OCI-LY1 (cell line): ENCODE measurements around the gene RSRC2.

Experiments used
- H2AFZ ChIP-seq: fragments of 200-600 bp; sonication (generic), shearing (Covaris generic); 2 replicates; pipeline ENCODE4 v1.6.0; 2014; ENCODE audit warnings: antibody characterized with exemption, mild to moderate bottlenecking, low read length
- H3F3A ChIP-seq: fragments of 200-600 bp; sonication (generic), shearing (Covaris generic); 2 replicates; pipeline ENCODE4 v1.6.0; 2014; ENCODE audit warnings: mild to moderate bottlenecking, antibody characterized with exemption, low read length, moderate library complexity; ENCODE audit not compliant: insufficient read depth
- H3K27ac ChIP-seq: fragments of 200-600 bp; sonication (generic); 2 replicates; pipeline ENCODE4 v1.5.1; 2014; ENCODE audit warnings: low read length, mixed run types, mild to moderate bottlenecking, low read depth; ENCODE audit not compliant: poor library complexity, severe bottlenecking
- H3K27me3 ChIP-seq: fragments of 200-600 bp; sonication (generic); 2 replicates; pipeline ENCODE4 v1.6.0; 2014; ENCODE audit warnings: antibody characterized with exemption, mild to moderate bottlenecking, low read length, moderate library complexity; ENCODE audit not compliant: insufficient read depth
- H3K36me3 ChIP-seq: fragments of 200-600 bp; sonication (generic); 2 replicates; pipeline ENCODE4 v1.6.1; 2014; ENCODE audit warnings: mild to moderate bottlenecking, antibody characterized with exemption, low read length, moderate library complexity, mixed read lengths; ENCODE audit not compliant: insufficient read depth
- H3K4me1 ChIP-seq: fragments of 200-600 bp; sonication (generic); 2 replicates; pipeline ENCODE4 v1.5.1; 2014; ENCODE audit warnings: mild to moderate bottlenecking, low read length, moderate library complexity; ENCODE audit not compliant: insufficient read depth, severe bottlenecking
- H3K4me2 ChIP-seq: fragments of 200-600 bp; sonication (generic), shearing (Covaris generic); 2 replicates; pipeline ENCODE4 v1.6.1; 2014; ENCODE audit warnings: low read length
- H3K4me3 ChIP-seq: fragments of 200-600 bp; sonication (generic); 2 replicates; pipeline ENCODE4 v1.5.1; 2014; ENCODE audit warnings: low read length, low read depth, mild to moderate bottlenecking, mixed read lengths; ENCODE audit not compliant: poor library complexity, severe bottlenecking
- H3K79me2 ChIP-seq: fragments of 200-600 bp; shearing (Covaris generic); 2 replicates; pipeline ENCODE4 v1.6.1; 2016; ENCODE audit warnings: mixed run types, low read length, mixed read lengths; ENCODE audit not compliant: insufficient read depth
- H3K9ac ChIP-seq: fragments of 200-600 bp; sonication (generic), shearing (Covaris generic); 2 replicates; pipeline ENCODE4 v1.6.1; 2014; ENCODE audit warnings: mild to moderate bottlenecking, low read length, mixed read lengths
- H3K9me2 ChIP-seq: fragments of 200-600 bp; sonication (generic), shearing (Covaris generic); 2 replicates; pipeline ENCODE4 v1.6.1; 2014; ENCODE audit warnings: low read depth, mild to moderate bottlenecking, low read length, mixed read lengths
- H3K9me3 ChIP-seq: fragments of 200-600 bp; shearing (Covaris generic); 2 replicates; pipeline ENCODE4 v1.6.1; 2014; ENCODE audit warnings: low read length, mixed read lengths
- H4K20me1 ChIP-seq: fragments of 200-600 bp; sonication (generic), shearing (Covaris generic); 2 replicates; pipeline ENCODE4 v1.6.0; 2016; ENCODE audit warnings: mild to moderate bottlenecking, low read length; ENCODE audit not compliant: insufficient read depth
- EZH2 ChIP-seq: fragments of 200-600 bp; sonication (generic), shearing (Covaris generic); IDR thresholded peaks from 2 replicates; pipeline ENCODE4 v1.8.0; 2017; ENCODE audit warnings: borderline replicate concordance, mixed run types, mild to moderate bottlenecking, antibody characterized with exemption, low read length, moderate library complexity, mixed read lengths
- TF ChIP-seq, protein P1 (sequence below): fragments of 200-600 bp; sonication (generic), shearing (Covaris generic); IDR thresholded peaks from 2 replicates; pipeline ENCODE4 v1.5.1; 2017; ENCODE audit warnings: mild to moderate bottlenecking, antibody characterized with exemption, low read length, moderate library complexity, mixed read lengths

RSRC2 gene

DNA sequence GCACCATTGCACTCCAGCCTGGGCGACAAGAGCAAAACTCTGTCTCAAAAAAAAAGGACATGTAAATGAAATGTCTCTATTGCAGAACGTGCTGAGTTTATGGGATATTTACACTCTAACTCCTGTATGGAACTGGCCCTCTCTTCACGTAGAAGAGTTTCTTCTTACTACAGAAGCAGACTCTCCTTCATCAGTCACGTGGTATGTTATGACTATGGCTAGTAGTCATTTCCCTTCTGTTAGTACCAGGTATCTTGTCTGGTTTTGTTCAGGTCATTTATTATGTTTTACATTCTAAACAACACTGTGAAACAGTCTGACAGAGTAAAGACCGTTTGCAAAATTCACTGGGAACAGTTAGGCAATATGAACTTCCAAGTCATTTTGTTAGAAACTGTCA, 20.6 kb upstream of the RSRC2 start:
- Histone ChIP-seq H3K4me1 (no peaks in the 10 kb centered on the region), H3K9ac (no peak overlapping the region), H3K9me3 (no peaks in the 10 kb centered on the region), H3K36me3 (peaks cover 93% of the 10 kb centered on the region), H4K20me1 (no peaks in the 10 kb centered on the region), H3K4me3 (no peak overlapping the region), H3K79me2 (no peaks in the 10 kb centered on the region), H3K27ac (no peak overlapping the region), H3K9me2 (no peaks in the 10 kb centered on the region), H3F3A (no peaks in the 10 kb centered on the region), H3K4me2 (no peak overlapping the region), H2AFZ (no peak overlapping the region), H3K27me3 (no peaks in the 10 kb centered on the region)
- TF ChIP-seq, protein P1, sequence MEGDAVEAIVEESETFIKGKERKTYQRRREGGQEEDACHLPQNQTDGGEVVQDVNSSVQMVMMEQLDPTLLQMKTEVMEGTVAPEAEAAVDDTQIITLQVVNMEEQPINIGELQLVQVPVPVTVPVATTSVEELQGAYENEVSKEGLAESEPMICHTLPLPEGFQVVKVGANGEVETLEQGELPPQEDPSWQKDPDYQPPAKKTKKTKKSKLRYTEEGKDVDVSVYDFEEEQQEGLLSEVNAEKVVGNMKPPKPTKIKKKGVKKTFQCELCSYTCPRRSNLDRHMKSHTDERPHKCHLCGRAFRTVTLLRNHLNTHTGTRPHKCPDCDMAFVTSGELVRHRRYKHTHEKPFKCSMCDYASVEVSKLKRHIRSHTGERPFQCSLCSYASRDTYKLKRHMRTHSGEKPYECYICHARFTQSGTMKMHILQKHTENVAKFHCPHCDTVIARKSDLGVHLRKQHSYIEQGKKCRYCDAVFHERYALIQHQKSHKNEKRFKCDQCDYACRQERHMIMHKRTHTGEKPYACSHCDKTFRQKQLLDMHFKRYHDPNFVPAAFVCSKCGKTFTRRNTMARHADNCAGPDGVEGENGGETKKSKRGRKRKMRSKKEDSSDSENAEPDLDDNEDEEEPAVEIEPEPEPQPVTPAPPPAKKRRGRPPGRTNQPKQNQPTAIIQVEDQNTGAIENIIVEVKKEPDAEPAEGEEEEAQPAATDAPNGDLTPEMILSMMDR = no peak
- no peak for TF ChIP-seq EZH2

DNA sequence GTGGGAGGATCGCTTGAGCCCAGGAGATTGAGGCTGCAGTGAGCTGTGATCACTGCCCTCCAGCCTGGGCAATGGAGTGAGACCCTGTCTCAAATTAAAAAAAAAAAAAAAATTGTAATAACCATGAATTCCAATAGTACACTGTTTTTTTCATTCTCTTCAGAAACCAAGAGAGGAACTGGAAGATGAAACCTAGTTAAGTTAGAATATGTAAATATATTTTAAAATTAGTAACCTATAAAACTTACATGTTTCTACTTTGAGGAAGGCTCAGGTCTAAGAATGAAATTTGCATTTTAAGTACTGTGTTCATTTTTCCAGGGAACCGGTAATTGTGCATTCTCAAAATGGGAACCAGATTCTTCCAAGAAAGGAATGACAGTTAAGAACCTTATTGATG, 19.1 kb upstream of the RSRC2 start:
- Histone ChIP-seq H3K27ac (no peak overlapping the region), H3K4me2 (no peak overlapping the region), H3F3A (no peaks in the 10 kb centered on the region), H3K4me1 (no peaks in the 10 kb centered on the region), H3K4me3 (no peak overlapping the region), H2AFZ (no peak overlapping the region), H3K36me3 (peaks cover 90% of the 10 kb centered on the region), H3K27me3 (no peaks in the 10 kb centered on the region), H3K79me2 (no peaks in the 10 kb centered on the region), H3K9me3 (no peaks in the 10 kb centered on the region), H3K9ac (no peak overlapping the region), H3K9me2 (no peaks in the 10 kb centered on the region), H4K20me1 (no peaks in the 10 kb centered on the region)
- TF ChIP-seq EZH2 = no peak
- TF ChIP-seq, protein P1 = no peak

DNA sequence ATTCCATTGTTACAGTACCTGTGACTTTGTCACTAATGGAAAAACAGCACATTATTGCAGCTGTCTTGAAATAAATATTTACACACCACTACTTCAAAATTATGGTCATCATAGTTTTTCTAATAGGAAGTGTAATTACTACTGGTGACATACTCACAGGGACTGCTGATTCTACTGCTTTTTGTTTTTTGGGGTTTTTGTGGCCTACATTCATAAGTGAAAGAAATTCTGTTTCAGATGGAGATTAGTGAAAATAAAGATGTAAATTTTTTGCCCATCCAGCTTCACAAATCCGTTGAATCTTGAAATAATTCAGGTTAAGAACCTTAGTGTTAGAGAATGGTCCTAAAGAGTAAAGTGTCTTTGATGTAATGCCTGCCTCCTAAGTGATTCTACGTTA, 17.8 kb upstream of the RSRC2 start:
- no peaks in the 10 kb centered on the region for H3K4me1 ChIP-seq
- no peak overlapping the region for H2AFZ ChIP-seq
- H3K27me3 ChIP-seq = no peaks in the 10 kb centered on the region
- H3K4me2 ChIP-seq = no peak overlapping the region
- H3K79me2 ChIP-seq = no peaks in the 10 kb centered on the region
- H3K36me3 ChIP-seq = peaks cover 89% of the 10 kb centered on the region
- no peaks in the 10 kb centered on the region for H4K20me1 ChIP-seq
- no peak overlapping the region for H3K4me3 ChIP-seq
- TF ChIP-seq EZH2 = no peak
- TF ChIP-seq, protein P1 = no peak
- no peaks in the 10 kb centered on the region for H3K9me3 ChIP-seq
- H3K9me2 ChIP-seq = no peaks in the 10 kb centered on the region
- H3F3A ChIP-seq = no peaks in the 10 kb centered on the region
- no peak overlapping the region for H3K9ac ChIP-seq
- H3K27ac ChIP-seq = no peak overlapping the region
